ENCODE data around the gene COL5A3. TPM values are rescaled to one million over a fixed set of nuclear protein-coding genes. Genes with fewer than 3 reads are reported as not detected.

Gene COL5A3
- total RNA-seq, result under 1 TPM in 1 of 2 experiments, not detected in 1; 0.05 TPM

DNA sequence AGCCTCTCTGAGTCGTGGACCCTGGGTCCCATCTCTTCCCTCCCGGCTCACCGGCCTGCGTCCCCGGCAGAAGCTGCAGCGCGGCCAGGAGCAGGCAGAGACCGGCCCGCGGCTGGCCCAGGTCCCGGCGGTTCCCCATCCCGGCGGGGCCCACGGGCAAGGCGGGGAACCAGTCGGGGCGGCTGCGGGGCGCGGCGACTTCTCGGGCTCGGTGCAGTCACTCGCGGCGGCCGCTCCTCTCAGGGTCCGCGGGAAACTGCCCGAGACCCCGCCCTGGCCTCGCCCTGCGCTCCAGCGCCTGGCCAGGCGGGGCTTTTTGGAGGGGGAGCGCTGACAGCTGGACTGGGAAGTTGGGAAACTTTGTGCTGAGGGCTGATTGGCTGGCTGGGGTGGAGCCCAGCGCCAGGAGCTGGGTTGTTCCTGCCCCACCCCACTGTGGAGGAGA lies at the start of gene COL5A3:
TSS of gene COL5A3 (minus strand) at position 258 of the 445 bp plus-strand sequence. CDS start at position 139, 119 bp downstream.
- H3K9me3 Mint-ChIP-seq, result no peaks in the 10 kb centered on the region
- CTCF ChIA-PET, result interaction anchor here (0.6 to 1.1 kb wide), 2 partner anchors 9 to 47 kb away, joined by 3 read pairs; no protein-coding TSS in a partner anchor
- no peak for DNase-seq

GRCh38 chr19:10052602-10053360 lies 42.5 kb upstream of the COL5A3 start:
- no peaks in the 10 kb centered on the region for H3K4me1 Mint-ChIP-seq (ENCODE audit: low read depth)
- no peak overlapping the region for H3K4me3 Mint-ChIP-seq
- H3K36me3 Mint-ChIP-seq (ENCODE audit: low read depth), result no peaks in the 10 kb centered on the region
- DNase-seq, result no peak
- H3K9me3 Mint-ChIP-seq, result no peaks in the 10 kb centered on the region
- CTCF ChIA-PET, result interaction anchor here (0.5 kb wide), 1 partner anchor 131 kb away, joined by 4 read pairs; no protein-coding TSS in a partner anchor
- intact Hi-C loops (cut with micrococcal nuclease), result no loop called here
- no peaks in the 10 kb centered on the region for H3K27me3 Mint-ChIP-seq (ENCODE audit: low read depth)
- no peak overlapping the region for H3K27ac Mint-ChIP-seq

More for the DNA sequence above, at the start of gene COL5A3:
- Mint-ChIP-seq H3K27ac (no peak within 1 kb of the TSS), H3K36me3 (ENCODE audit: low read depth) (no peaks in the 10 kb centered on the region), H3K27me3 (ENCODE audit: low read depth) (peaks cover 53% of the 10 kb centered on the region), H3K4me1 (ENCODE audit: low read depth) (peaks cover 8% of the 10 kb centered on the region), H3K4me3 (no peak within 1 kb of the TSS)
- intact Hi-C loops (cut with micrococcal nuclease), result no loop called here

GRCh38 chr19:10049626-10050025 lies 39.3 kb upstream of the COL5A3 start:
- intact Hi-C loops (cut with micrococcal nuclease), result no loop called here
- Mint-ChIP-seq H3K9me3 (no peaks in the 10 kb centered on the region), H3K4me1 (ENCODE audit: low read depth) (no peaks in the 10 kb centered on the region), H3K4me3 (no peak overlapping the region), H3K27ac (no peak overlapping the region), H3K27me3 (ENCODE audit: low read depth) (peaks cover 8% of the 10 kb centered on the region), H3K36me3 (ENCODE audit: low read depth) (no peaks in the 10 kb centered on the region)
- CTCF ChIA-PET, result no interaction called here
- no peak for DNase-seq

DNA sequence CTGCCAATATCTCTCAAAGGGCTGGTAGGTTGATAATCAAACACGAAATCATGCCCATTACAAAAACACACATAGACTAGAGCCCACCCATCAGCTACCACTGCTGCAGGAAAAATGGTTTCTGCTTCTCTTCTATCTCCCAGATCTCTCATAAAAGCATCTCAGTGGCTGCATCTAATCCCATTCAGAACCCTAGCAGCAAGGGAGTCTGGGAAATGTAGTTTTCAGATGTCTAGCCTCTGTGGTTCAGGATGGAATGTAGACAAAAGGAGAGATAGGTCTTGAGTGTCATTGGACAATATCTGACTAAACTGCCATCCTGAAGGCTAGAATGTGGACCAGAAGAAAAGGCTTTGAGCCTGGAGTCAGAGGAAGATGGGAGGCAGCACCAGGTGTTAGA lies 35.1 kb upstream of the COL5A3 start:
- Mint-ChIP-seq H3K27ac (no peak overlapping the region), H3K27me3 (ENCODE audit: low read depth) (peaks cover 23% of the 10 kb centered on the region), H3K36me3 (ENCODE audit: low read depth) (no peaks in the 10 kb centered on the region), H3K4me1 (ENCODE audit: low read depth) (no peaks in the 10 kb centered on the region), H3K9me3 (peaks cover 2% of the 10 kb centered on the region), H3K4me3 (no peak overlapping the region)
- no peak for DNase-seq
- intact Hi-C loops (cut with micrococcal nuclease), result no loop called here
- CTCF ChIA-PET, result interaction anchor here (1.5 kb wide), 1 partner anchor 45 kb away, joined by 4 read pairs; no protein-coding TSS in a partner anchor

DNA sequence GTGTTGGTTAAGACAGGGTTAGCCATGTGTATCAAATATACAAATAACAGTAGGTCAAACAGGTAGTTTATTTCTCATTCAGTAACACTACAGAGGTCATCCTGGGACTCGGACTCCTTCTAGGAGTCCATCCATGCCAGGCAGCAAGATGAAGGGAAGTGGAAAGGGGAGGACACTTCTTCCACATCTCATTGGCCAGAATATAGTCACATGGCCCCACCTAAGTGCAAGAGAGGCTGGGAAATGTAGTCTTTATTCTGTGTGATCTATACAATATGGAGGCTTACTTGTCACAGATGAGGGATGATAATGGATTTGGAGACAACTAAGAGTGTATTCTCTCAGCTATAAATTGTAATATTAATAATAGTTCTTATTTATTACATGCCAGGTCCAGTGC lies 34.1 kb upstream of the COL5A3 start:
- CTCF ChIA-PET, result interaction anchor here (1.2 to 1.5 kb wide), 2 partner anchors 17 to 44 kb away, joined by 4 to 5 read pairs; no protein-coding TSS in a partner anchor

GRCh38 chr19:10043286-10043927 lies 33.1 kb upstream of the COL5A3 start:
- H3K4me3 Mint-ChIP-seq, result no peak overlapping the region
- H3K36me3 Mint-ChIP-seq (ENCODE audit: low read depth), result no peaks in the 10 kb centered on the region
- intact Hi-C loops (cut with micrococcal nuclease), result no loop called here
- H3K27ac Mint-ChIP-seq, result no peak overlapping the region
- H3K27me3 Mint-ChIP-seq (ENCODE audit: low read depth), result peaks cover 23% of the 10 kb centered on the region
- CTCF ChIA-PET, result interaction anchor here (0.5 to 1.2 kb wide), 2 partner anchors 16 to 347 kb away, joined by 3 to 5 read pairs; no protein-coding TSS in a partner anchor
- DNase-seq, result no peak
- no peaks in the 10 kb centered on the region for H3K4me1 Mint-ChIP-seq (ENCODE audit: low read depth)
- H3K9me3 Mint-ChIP-seq, result peaks cover 2% of the 10 kb centered on the region

More for the DNA sequence above, 34.1 kb upstream of the COL5A3 start:
- H3K4me1 Mint-ChIP-seq (ENCODE audit: low read depth), result no peaks in the 10 kb centered on the region
- H3K4me3 Mint-ChIP-seq, result no peak overlapping the region
- no peak for DNase-seq
- H3K36me3 Mint-ChIP-seq (ENCODE audit: low read depth), result no peaks in the 10 kb centered on the region
- no peak overlapping the region for H3K27ac Mint-ChIP-seq
- H3K9me3 Mint-ChIP-seq, result peaks cover 2% of the 10 kb centered on the region
- intact Hi-C loops (cut with micrococcal nuclease), result no loop called here
- peaks cover 23% of the 10 kb centered on the region for H3K27me3 Mint-ChIP-seq (ENCODE audit: low read depth)

DNA sequence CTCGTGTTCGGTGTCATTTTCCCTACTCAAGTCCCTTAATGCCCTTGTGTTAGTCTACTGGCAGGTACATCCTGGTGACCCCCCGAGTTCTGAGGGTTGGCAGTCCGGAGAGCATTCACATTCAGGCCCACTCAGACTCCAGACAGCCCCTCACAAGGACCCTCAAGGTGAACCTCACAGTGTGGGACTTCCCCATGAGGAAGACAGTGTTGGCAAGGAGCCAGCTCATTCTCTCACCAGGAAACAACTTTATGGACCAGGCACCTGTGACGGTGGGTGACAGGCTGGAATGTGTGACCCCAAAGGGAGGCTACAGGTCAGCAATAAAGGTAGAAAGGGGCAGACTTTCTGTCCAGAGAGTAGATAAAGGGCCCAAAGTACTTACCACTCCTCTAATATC lies 27.5 kb upstream of the COL5A3 start:
- H3K36me3 Mint-ChIP-seq (ENCODE audit: low read depth), result no peaks in the 10 kb centered on the region
- intact Hi-C loops (cut with micrococcal nuclease), result no loop called here
- no peak for DNase-seq
- peaks cover 8% of the 10 kb centered on the region for H3K27me3 Mint-ChIP-seq (ENCODE audit: low read depth)
- H3K4me3 Mint-ChIP-seq, result no peak overlapping the region
- H3K27ac Mint-ChIP-seq, result no peak overlapping the region
- H3K9me3 Mint-ChIP-seq, result no peaks in the 10 kb centered on the region
- no peaks in the 10 kb centered on the region for H3K4me1 Mint-ChIP-seq (ENCODE audit: low read depth)
- CTCF ChIA-PET, result no interaction called here

DNA sequence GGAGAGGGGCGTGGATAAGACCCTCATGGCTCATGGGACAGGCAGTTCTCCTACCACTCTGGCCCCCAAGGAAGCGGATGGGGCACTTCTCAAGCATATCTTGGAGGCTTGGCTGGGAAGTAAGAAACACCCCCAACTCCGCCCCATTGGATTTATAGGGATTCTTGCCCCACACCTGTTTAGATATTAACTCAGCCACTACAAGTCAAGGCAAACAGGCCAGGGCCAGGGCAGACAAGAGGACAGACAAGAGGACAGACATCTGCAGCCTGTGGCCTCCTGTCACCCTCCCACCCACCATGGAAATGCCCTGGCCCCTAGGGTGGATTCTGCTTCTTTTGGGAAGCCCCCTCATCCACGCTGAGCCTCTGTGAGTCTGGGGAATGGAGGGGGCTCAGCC lies 27.1 kb upstream of the COL5A3 start:
- DNase-seq, result no peak
- Mint-ChIP-seq H3K27ac (no peak overlapping the region), H3K9me3 (no peaks in the 10 kb centered on the region), H3K4me3 (no peak overlapping the region), H3K4me1 (ENCODE audit: low read depth) (no peaks in the 10 kb centered on the region), H3K27me3 (ENCODE audit: low read depth) (peaks cover 10% of the 10 kb centered on the region), H3K36me3 (ENCODE audit: low read depth) (no peaks in the 10 kb centered on the region)
- intact Hi-C loops (cut with micrococcal nuclease), result no loop called here
- CTCF ChIA-PET, result no interaction called here

DNA sequence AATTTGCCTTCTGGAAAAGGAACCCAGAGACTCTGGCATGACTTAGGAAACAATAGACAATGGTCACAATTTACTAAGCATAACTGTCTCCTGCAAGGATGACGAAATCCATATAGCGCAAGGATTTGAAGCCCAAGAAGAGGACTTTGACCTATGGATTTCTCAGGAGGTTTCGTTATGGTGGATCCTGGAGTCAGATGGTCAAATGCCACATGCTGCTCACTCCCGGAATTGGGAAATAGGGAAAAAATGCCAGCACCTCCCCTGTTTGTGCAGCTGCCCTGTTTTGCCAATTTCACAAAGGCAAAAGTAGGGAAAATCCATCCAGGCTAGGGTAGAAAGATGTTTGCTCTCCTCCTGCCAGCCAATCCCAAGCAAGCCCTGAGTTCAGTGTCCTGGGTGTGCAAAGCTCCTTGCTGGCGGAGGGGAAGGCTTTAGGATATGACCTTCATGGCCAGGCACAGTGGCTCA lies 26.3 kb upstream of the COL5A3 start:
- CTCF ChIA-PET, result no interaction called here
- H3K4me3 Mint-ChIP-seq, result no peak overlapping the region
- H3K36me3 Mint-ChIP-seq (ENCODE audit: low read depth), result no peaks in the 10 kb centered on the region
- no peaks in the 10 kb centered on the region for H3K9me3 Mint-ChIP-seq
- H3K27ac Mint-ChIP-seq, result no peak overlapping the region
- DNase-seq, result no peak
- no peaks in the 10 kb centered on the region for H3K4me1 Mint-ChIP-seq (ENCODE audit: low read depth)
- intact Hi-C loops (cut with micrococcal nuclease), result no loop called here
- peaks cover 14% of the 10 kb centered on the region for H3K27me3 Mint-ChIP-seq (ENCODE audit: low read depth)

DNA sequence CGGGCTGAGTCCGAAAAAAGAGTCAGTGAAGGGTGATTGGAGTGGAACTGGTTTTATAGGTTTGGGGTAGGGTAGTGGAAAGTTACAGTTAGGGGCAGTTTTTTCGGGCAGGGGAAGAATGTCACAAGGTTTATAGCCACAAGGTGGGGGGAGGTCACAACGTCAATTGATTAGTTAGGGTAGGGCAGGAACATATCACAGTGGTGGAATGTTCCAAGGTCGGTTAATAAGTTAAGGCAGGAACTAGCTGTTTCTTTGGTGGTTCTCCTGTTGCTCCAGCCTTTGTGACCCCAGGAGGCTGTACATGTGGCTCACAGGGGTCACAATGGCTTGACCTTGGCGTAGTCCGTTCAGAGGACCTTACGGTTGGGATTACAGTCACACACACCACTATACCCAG lies 23.3 kb upstream of the COL5A3 start:
- CTCF ChIA-PET, result no interaction called here
- no peaks in the 10 kb centered on the region for H3K36me3 Mint-ChIP-seq (ENCODE audit: low read depth)
- H3K4me3 Mint-ChIP-seq, result no peak overlapping the region
- intact Hi-C loops (cut with micrococcal nuclease), result no loop called here
- peaks cover 11% of the 10 kb centered on the region for H3K27me3 Mint-ChIP-seq (ENCODE audit: low read depth)
- no peak overlapping the region for H3K27ac Mint-ChIP-seq
- DNase-seq, result no peak
- H3K4me1 Mint-ChIP-seq (ENCODE audit: low read depth), result no peaks in the 10 kb centered on the region
- no peaks in the 10 kb centered on the region for H3K9me3 Mint-ChIP-seq

DNA sequence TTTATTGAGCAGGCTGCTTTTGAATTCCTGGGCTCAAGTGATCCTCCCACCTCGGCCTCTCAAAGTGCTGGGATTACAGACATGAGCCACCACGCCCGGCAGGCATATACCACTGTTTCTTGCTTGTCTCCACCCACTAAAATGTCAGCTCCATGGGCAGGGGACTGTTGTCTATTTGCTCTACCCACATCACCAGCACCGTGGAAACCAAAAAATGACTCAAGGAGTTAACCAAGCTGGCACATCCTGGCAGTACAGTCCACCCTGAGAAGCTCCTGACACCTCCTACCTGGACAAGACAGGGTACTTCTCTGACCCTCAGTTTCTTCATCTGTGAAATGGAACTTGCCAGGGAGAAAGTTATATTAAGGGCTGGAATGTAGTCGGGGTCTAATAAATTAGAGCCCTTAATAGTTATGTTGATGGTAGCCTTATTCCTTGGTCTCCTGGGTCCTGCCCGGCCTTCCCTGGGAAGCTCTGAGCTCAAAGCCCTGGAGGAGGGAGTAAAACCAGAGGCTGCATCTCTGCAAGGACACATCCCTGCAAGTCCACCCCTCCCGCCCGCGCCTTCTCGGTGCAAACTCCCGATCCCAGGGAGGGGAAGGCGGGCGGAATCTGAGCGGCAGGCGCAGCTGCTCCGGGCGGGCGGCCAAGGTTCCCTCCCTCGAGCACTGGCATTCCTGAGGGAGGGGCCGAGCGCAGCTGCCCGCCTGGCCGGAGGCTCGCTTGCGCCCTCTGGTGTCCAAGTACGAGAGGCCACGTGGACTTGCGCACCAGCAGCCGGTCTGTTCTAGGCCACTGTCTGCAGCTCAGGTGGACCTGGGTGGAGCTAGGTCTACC lies 17.1 kb upstream of the COL5A3 start:
- H3K4me3 Mint-ChIP-seq, result no peak overlapping the region
- CTCF ChIA-PET, result interaction anchor here (0.5 to 4.3 kb wide), 25 partner anchors 8 to 378 kb away, joined by 3 to 62 read pairs (median 4); no protein-coding TSS in a partner anchor
- H3K27ac Mint-ChIP-seq, result no peak overlapping the region
- H3K4me1 Mint-ChIP-seq (ENCODE audit: low read depth), result peaks cover 2% of the 10 kb centered on the region
- intact Hi-C loops (cut with micrococcal nuclease), result loop anchor here (1.0 kb wide), 1 partner anchor 93 kb away; no protein-coding TSS in a partner anchor
- H3K36me3 Mint-ChIP-seq (ENCODE audit: low read depth), result no peaks in the 10 kb centered on the region
- no peaks in the 10 kb centered on the region for H3K9me3 Mint-ChIP-seq
- peaks cover 14% of the 10 kb centered on the region for H3K27me3 Mint-ChIP-seq (ENCODE audit: low read depth)
- peak; percentile 87 for DNase-seq

GRCh38 chr19:10026744-10027143 lies 16.4 kb upstream of the COL5A3 start:
- Mint-ChIP-seq H3K4me3 (no peak overlapping the region), H3K4me1 (ENCODE audit: low read depth) (peaks cover 2% of the 10 kb centered on the region), H3K36me3 (ENCODE audit: low read depth) (no peaks in the 10 kb centered on the region), H3K27ac (no peak overlapping the region), H3K9me3 (no peaks in the 10 kb centered on the region), H3K27me3 (ENCODE audit: low read depth) (peaks cover 10% of the 10 kb centered on the region)
- intact Hi-C loops (cut with micrococcal nuclease), result loop anchor here (1.0 kb wide), 1 partner anchor 92 kb away; no protein-coding TSS in a partner anchor
- CTCF ChIA-PET, result interaction anchor here (0.6 to 4.3 kb wide), 13 partner anchors 15 to 378 kb away, joined by 3 to 62 read pairs (median 5); no protein-coding TSS in a partner anchor
- no peak for DNase-seq

Data from activated naive CD4-positive, alpha-beta T cell treated with anti-CD3 and anti-CD28 coated beads for 36 hours (primary cell).